Measurements from ENCODE around the gene STX18. TPM values are rescaled to one million over a fixed set of nuclear protein-coding genes. Genes with fewer than 3 reads are reported as not detected.
A peak's percentile ranks its signal among the peaks of the same experiment; 100 is the strongest.

Gene STX18
- total RNA-seq, 1 donor from 2014 or later, result 23.5 TPM

GRCh38 chr4:4377732-4378460 is 164.0 kb downstream of the STX18 start:
- no peak for DNase-seq (ENCODE audit: low spot score)
- intact Hi-C loops (cut with DNase I), result no loop called here
- peak; percentile 86 for ATAC-seq

- DNase-seq (ENCODE audit: low spot score), result no peak
These were observed 164.7 kb downstream of the STX18 start for GRCh38 chr4:4377191-4377590.

GRCh38 chr4:4376074-4376473 is 165.8 kb downstream of the STX18 start:
- intact Hi-C loops (cut with DNase I), result no loop called here
- DNase-seq (ENCODE audit: low spot score) (no peak), ATAC-seq (no peak)

More at GRCh38 chr4:4377191-4377590, 164.7 kb downstream of the STX18 start:
- intact Hi-C loops (cut with DNase I), result no loop called here
- no peak for ATAC-seq

- intact Hi-C loops (cut with DNase I), result no loop called here
- DNase-seq (ENCODE audit: low spot score) (no peak), ATAC-seq (no peak)
These were observed 167.3 kb downstream of the STX18 start for GRCh38 chr4:4374388-4375098.

Other genes starting within 250 kb of the STX18 start
- gene NSG1, start 154.9 kb downstream of the STX18 start, total RNA-seq, result 12.2 TPM

Measured in sciatic nerve (tissue), 2 donors.